Measurements from ENCODE around the gene STON1. TPM values are rescaled to one million over a fixed set of nuclear protein-coding genes. Genes with fewer than 3 reads are reported as not detected.

The STON1 gene
- polyA plus RNA-seq, 1 donor from 2014 or later, result 2.8 TPM

- Histone ChIP-seq H3K79me2 (replicated peaks; ENCODE audit: insufficient read depth, low read length) (no peaks in the 10 kb centered on the region), H3K9ac (ENCODE audit: low read length) (no peak overlapping the region), H2AFZ (ENCODE audit: low read depth, low read length) (no peak overlapping the region), H3K27me3 (ENCODE audit: insufficient read depth, low read depth, low read length) (no peaks in the 10 kb centered on the region), H3K9me2 (ENCODE audit: insufficient read depth, low read length) (no peaks in the 10 kb centered on the region), H4K20me1 (ENCODE audit: insufficient read depth) (no peaks in the 10 kb centered on the region), H3K36me3 (ENCODE audit: insufficient read depth, low read length) (peaks cover 27% of the 10 kb centered on the region), H3K27ac (ENCODE audit: low read length) (no peak overlapping the region), H3K4me2 (ENCODE audit: low read length) (no peak overlapping the region), H3F3A (ENCODE audit: insufficient read depth, low read length, poor library complexity, severe bottlenecking) (no peaks in the 10 kb centered on the region), H3K9me3 (ENCODE audit: low read length) (no peaks in the 10 kb centered on the region), H3K4me3 (ENCODE audit: low read length) (no peak overlapping the region)
- no peak for TF ChIP-seq SMC3 (conservative IDR thresholded peaks at IDR 0.05; ENCODE audit: poor library complexity)
- TF ChIP-seq REST (IDR thresholded peaks at IDR 0.05; ENCODE audit: borderline replicate concordance), result no peak
- TF ChIP-seq MXI1 (conservative IDR thresholded peaks at IDR 0.05; ENCODE audit: poor library complexity, severe bottlenecking), result no peak
- TF ChIP-seq CTCF (IDR thresholded peaks at IDR 0.05; ENCODE audit: poor library complexity, severe bottlenecking), result no peak
These were observed 22.8 kb upstream of the STON1 start for GRCh38 chr2:48507111-48507510.

GRCh38 chr2:48508461-48509124, 21.4 kb upstream of the STON1 start:
- no peaks in the 10 kb centered on the region for H3F3A ChIP-seq (ENCODE audit: insufficient read depth, low read length, poor library complexity, severe bottlenecking)
- no peaks in the 10 kb centered on the region for H3K79me2 ChIP-seq (replicated peaks; ENCODE audit: insufficient read depth, low read length)
- TF ChIP-seq EZH2 (IDR thresholded peaks at IDR 0.05; ENCODE audit: borderline replicate concordance, insufficient read depth, low read length, poor library complexity, severe bottlenecking) (no peak), EP300 (conservative IDR thresholded peaks at IDR 0.05; ENCODE audit: poor library complexity, severe bottlenecking) (no peak), SMC3 (conservative IDR thresholded peaks at IDR 0.05; ENCODE audit: poor library complexity) (no peak), TAF1 (IDR thresholded peaks at IDR 0.05; ENCODE audit: low read depth) (no peak)
- no peaks in the 10 kb centered on the region for H3K9me3 ChIP-seq (ENCODE audit: low read length)
- no peak overlapping the region for H3K9ac ChIP-seq (ENCODE audit: low read length)
- H3K4me3 ChIP-seq (ENCODE audit: low read length), result no peak overlapping the region
- no peak overlapping the region for H3K27ac ChIP-seq (ENCODE audit: low read length)
- H3K36me3 ChIP-seq (ENCODE audit: insufficient read depth, low read length), result peaks cover 28% of the 10 kb centered on the region
- H4K20me1 ChIP-seq (ENCODE audit: insufficient read depth), result no peaks in the 10 kb centered on the region
- no peaks in the 10 kb centered on the region for H3K9me2 ChIP-seq (ENCODE audit: insufficient read depth, low read length)
- H2AFZ ChIP-seq (ENCODE audit: low read depth, low read length), result no peak overlapping the region
- H3K4me2 ChIP-seq (ENCODE audit: low read length), result no peak overlapping the region
- no peaks in the 10 kb centered on the region for H3K27me3 ChIP-seq (ENCODE audit: insufficient read depth, low read depth, low read length)

GRCh38 chr2:48510329-48510728, 19.6 kb upstream of the STON1 start:
- no peak for TF ChIP-seq RAD21 (conservative IDR thresholded peaks at IDR 0.05)
- no peak for TF ChIP-seq CTCF (IDR thresholded peaks at IDR 0.05; ENCODE audit: poor library complexity, severe bottlenecking)
- no peak for TF ChIP-seq EP300 (conservative IDR thresholded peaks at IDR 0.05; ENCODE audit: poor library complexity, severe bottlenecking)
- no peak for TF ChIP-seq MXI1 (conservative IDR thresholded peaks at IDR 0.05; ENCODE audit: poor library complexity, severe bottlenecking)
- TF ChIP-seq EZH2 (IDR thresholded peaks at IDR 0.05; ENCODE audit: borderline replicate concordance, insufficient read depth, low read length, poor library complexity, severe bottlenecking), result no peak
- no peak for TF ChIP-seq TAF1 (IDR thresholded peaks at IDR 0.05; ENCODE audit: low read depth)
- no peak for TF ChIP-seq SMC3 (conservative IDR thresholded peaks at IDR 0.05; ENCODE audit: poor library complexity)
- TF ChIP-seq POLR2AphosphoS5 (IDR thresholded peaks at IDR 0.05), result no peak
- TF ChIP-seq REST (IDR thresholded peaks at IDR 0.05; ENCODE audit: borderline replicate concordance), result no peak
- Histone ChIP-seq H3K4me3 (ENCODE audit: low read length) (no peak overlapping the region), H3F3A (ENCODE audit: insufficient read depth, low read length, poor library complexity, severe bottlenecking) (no peaks in the 10 kb centered on the region), H3K9ac (ENCODE audit: low read length) (no peak overlapping the region), H2AFZ (ENCODE audit: low read depth, low read length) (no peak overlapping the region), H3K9me2 (ENCODE audit: insufficient read depth, low read length) (no peaks in the 10 kb centered on the region), H3K36me3 (ENCODE audit: insufficient read depth, low read length) (peaks cover 28% of the 10 kb centered on the region), H3K27me3 (ENCODE audit: insufficient read depth, low read depth, low read length) (no peaks in the 10 kb centered on the region), H3K79me2 (replicated peaks; ENCODE audit: insufficient read depth, low read length) (no peaks in the 10 kb centered on the region), H4K20me1 (ENCODE audit: insufficient read depth) (no peaks in the 10 kb centered on the region), H3K4me2 (ENCODE audit: low read length) (no peak overlapping the region), H3K9me3 (ENCODE audit: low read length) (no peaks in the 10 kb centered on the region), H3K27ac (ENCODE audit: low read length) (no peak overlapping the region)

All from neural cell (in vitro differentiated cells).